Measurements from ENCODE around the gene ZBTB8B. TPM values are rescaled to one million over a fixed set of nuclear protein-coding genes. Genes with fewer than 3 reads are reported as not detected.
"Not testable (repeated sequence)": the region's sequence is repeated elsewhere in the genome, so short reads cannot be mapped to it uniquely, and the experiment has no call there.

Gene ZBTB8B
- total RNA-seq, 1 experiment from 2014 or later: 0.22 TPM

DNA sequence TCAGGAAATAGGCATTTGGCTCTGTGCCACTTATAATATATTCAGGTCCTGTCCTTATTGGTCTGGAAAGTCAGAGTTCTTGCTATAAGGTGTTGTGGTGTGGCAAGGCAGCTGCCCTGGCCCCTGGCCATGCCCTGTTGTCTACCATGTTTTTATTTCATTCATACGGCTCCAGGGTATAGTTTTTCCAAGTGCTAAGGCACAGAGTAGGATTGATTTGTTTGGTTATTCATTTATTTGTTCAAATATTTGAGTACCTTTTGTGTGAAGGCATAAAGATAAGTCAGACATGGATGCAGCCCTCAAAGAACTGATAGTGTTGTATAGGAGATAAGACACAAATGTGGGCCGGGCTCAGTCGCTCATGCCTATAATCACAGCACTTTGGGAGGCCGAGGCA is 10.1 kb downstream of the ZBTB8B start:
- Histone ChIP-seq H2AFZ (ENCODE audit: low read length) (no peak overlapping the region), H3K4me2 (ENCODE audit: low read length) (no peak overlapping the region), H3F3A (ENCODE audit: low read length, unreplicated experiment) (no peaks in the 10 kb centered on the region), H3K9me2 (replicated peaks; ENCODE audit: low read length) (no peaks in the 10 kb centered on the region), H3K27ac (ENCODE audit: low read length) (no peak overlapping the region), H4K20me1 (ENCODE audit: low read length) (no peaks in the 10 kb centered on the region), H3K27me3 (ENCODE audit: low read length) (no peaks in the 10 kb centered on the region), H3K9me3 (ENCODE audit: low read length) (no peaks in the 10 kb centered on the region), H3K36me3 (ENCODE audit: low read depth, low read length) (no peaks in the 10 kb centered on the region), H3K4me3 (ENCODE audit: low read length) (no peak overlapping the region), H3K9ac (ENCODE audit: low read length) (no peak overlapping the region), H3K4me1 (ENCODE audit: insufficient read depth, low read length) (no peaks in the 10 kb centered on the region), H3K79me2 (ENCODE audit: low read length) (no peaks in the 10 kb centered on the region)
- no peak for ATAC-seq
- TF ChIP-seq, protein P1, sequence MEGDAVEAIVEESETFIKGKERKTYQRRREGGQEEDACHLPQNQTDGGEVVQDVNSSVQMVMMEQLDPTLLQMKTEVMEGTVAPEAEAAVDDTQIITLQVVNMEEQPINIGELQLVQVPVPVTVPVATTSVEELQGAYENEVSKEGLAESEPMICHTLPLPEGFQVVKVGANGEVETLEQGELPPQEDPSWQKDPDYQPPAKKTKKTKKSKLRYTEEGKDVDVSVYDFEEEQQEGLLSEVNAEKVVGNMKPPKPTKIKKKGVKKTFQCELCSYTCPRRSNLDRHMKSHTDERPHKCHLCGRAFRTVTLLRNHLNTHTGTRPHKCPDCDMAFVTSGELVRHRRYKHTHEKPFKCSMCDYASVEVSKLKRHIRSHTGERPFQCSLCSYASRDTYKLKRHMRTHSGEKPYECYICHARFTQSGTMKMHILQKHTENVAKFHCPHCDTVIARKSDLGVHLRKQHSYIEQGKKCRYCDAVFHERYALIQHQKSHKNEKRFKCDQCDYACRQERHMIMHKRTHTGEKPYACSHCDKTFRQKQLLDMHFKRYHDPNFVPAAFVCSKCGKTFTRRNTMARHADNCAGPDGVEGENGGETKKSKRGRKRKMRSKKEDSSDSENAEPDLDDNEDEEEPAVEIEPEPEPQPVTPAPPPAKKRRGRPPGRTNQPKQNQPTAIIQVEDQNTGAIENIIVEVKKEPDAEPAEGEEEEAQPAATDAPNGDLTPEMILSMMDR (conservative IDR thresholded peaks at IDR 0.05; ENCODE audit: low read depth, low read length): no peak
- TF ChIP-seq EZH2phosphoT487 (IDR thresholded peaks at IDR 0.05; ENCODE audit: borderline replicate concordance, low read length): no peak
- TF ChIP-seq EZH2 (IDR thresholded peaks at IDR 0.05; ENCODE audit: low read length, unreplicated experiment): no peak
- ChIA-PET CTCF (no interaction called here), POLR2A (ENCODE audit: unreplicated experiment) (no interaction called here)
- BruUV-seq (replicated peaks): no TSS peak
- no peak for DNase-seq
- intact Hi-C loops (cut with micrococcal nuclease): no loop called here

DNA sequence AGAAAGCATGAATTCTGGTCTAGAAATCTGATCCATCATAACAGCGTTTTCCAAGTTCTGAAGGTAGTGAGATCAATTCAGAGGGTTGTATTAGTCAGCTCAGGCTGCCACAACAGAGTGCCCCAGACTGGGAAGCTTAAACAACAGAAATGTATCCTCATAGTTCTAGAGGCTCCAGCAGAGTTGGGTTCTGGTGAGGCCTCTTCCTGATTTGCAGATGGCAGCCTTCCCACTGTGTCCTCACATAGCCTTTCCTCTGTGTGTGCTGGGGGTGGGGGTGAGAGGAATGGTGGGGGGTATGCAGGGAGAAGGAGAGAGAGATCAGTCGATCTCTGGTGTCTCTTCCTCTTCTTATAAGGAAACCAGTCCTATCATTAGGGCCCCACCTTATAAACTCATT is 15.1 kb downstream of the ZBTB8B start:
- no peak for TF ChIP-seq EZH2phosphoT487 (IDR thresholded peaks at IDR 0.05; ENCODE audit: borderline replicate concordance, low read length)
- TF ChIP-seq EZH2 (IDR thresholded peaks at IDR 0.05; ENCODE audit: low read length, unreplicated experiment): no peak
- TF ChIP-seq, protein P1 (conservative IDR thresholded peaks at IDR 0.05; ENCODE audit: low read depth, low read length): no peak
- Histone ChIP-seq H3K4me1 (ENCODE audit: insufficient read depth, low read length) (no peaks in the 10 kb centered on the region), H3K9ac (ENCODE audit: low read length) (no peak overlapping the region), H3K4me3 (ENCODE audit: low read length) (no peak overlapping the region), H2AFZ (ENCODE audit: low read length) (no peak overlapping the region), H3K9me3 (ENCODE audit: low read length) (no peaks in the 10 kb centered on the region), H3K27me3 (ENCODE audit: low read length) (no peaks in the 10 kb centered on the region), H3K79me2 (ENCODE audit: low read length) (no peaks in the 10 kb centered on the region), H3F3A (ENCODE audit: low read length, unreplicated experiment) (no peaks in the 10 kb centered on the region), H3K9me2 (replicated peaks; ENCODE audit: low read length) (no peaks in the 10 kb centered on the region), H3K27ac (ENCODE audit: low read length) (no peak overlapping the region), H3K36me3 (ENCODE audit: low read depth, low read length) (no peaks in the 10 kb centered on the region), H4K20me1 (ENCODE audit: low read length) (no peaks in the 10 kb centered on the region), H3K4me2 (ENCODE audit: low read length) (no peak overlapping the region)
- CTCF ChIA-PET: no interaction called here
- POLR2A ChIA-PET (ENCODE audit: unreplicated experiment): no interaction called here
- BruUV-seq (replicated peaks): no TSS peak
- no peak for DNase-seq
- intact Hi-C loops (cut with micrococcal nuclease): no loop called here
- ATAC-seq: no peak

DNA sequence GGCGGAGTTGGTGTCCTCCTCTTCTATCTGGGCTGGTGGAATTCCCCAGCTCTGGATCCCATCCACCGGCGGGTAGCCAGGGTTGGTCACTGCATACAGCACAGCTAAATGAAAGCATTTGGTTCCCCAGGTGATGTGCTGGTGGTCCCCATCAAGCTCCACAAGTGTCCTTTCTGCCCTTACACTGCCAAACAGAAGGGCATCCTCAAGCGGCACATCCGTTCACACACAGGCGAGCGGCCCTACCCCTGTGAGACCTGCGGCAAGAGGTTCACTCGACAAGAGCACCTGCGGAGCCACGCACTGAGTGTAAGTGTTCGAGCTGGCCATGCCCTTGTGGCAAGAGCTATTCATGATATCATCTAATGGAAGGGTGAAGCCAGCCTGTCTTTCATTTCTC is 15.9 kb downstream of the ZBTB8B start:
- BruUV-seq (replicated peaks): no TSS peak
- Histone ChIP-seq H3K9me3 (ENCODE audit: low read length) (no peaks in the 10 kb centered on the region), H3K9me2 (replicated peaks; ENCODE audit: low read length) (no peaks in the 10 kb centered on the region), H3K36me3 (ENCODE audit: low read depth, low read length) (no peaks in the 10 kb centered on the region), H3K4me2 (ENCODE audit: low read length) (no peak overlapping the region), H3K27ac (ENCODE audit: low read length) (no peak overlapping the region), H3K79me2 (ENCODE audit: low read length) (no peaks in the 10 kb centered on the region), H2AFZ (ENCODE audit: low read length) (no peak overlapping the region), H4K20me1 (ENCODE audit: low read length) (no peaks in the 10 kb centered on the region), H3K4me1 (ENCODE audit: insufficient read depth, low read length) (no peaks in the 10 kb centered on the region), H3K27me3 (ENCODE audit: low read length) (no peaks in the 10 kb centered on the region), H3K4me3 (ENCODE audit: low read length) (no peak overlapping the region), H3F3A (ENCODE audit: low read length, unreplicated experiment) (no peaks in the 10 kb centered on the region), H3K9ac (ENCODE audit: low read length) (no peak overlapping the region)
- DNase-seq (no peak), ATAC-seq (no peak)
- TF ChIP-seq EZH2 (IDR thresholded peaks at IDR 0.05; ENCODE audit: low read length, unreplicated experiment) (no peak), EZH2phosphoT487 (IDR thresholded peaks at IDR 0.05; ENCODE audit: borderline replicate concordance, low read length) (no peak)
- TF ChIP-seq, protein P1 (conservative IDR thresholded peaks at IDR 0.05; ENCODE audit: low read depth, low read length): no peak
- ChIA-PET CTCF (no interaction called here), POLR2A (ENCODE audit: unreplicated experiment) (no interaction called here)
- intact Hi-C loops (cut with micrococcal nuclease): no loop called here

DNA sequence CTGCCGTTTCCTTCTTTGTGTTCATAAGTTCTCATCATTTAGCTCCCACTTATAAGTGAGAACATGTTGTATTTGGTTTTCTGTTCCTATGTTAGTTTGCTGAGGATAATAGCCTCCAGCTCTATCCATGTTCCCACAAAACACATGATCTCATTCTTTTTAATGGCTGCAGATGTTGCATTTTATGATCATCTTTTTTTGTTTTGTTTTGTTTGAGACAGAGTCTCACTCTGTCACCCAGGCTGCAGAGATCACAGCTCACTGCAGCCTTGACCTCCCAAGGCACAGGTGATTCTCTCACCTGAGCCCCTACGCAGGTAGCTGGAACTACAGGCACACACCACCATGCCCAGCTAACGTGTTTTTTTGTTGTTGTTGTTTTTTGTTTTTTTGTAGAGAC is 16.9 kb downstream of the ZBTB8B start:
- H3K9ac ChIP-seq (ENCODE audit: low read length); H3K4me2 ChIP-seq (ENCODE audit: low read length); H4K20me1 ChIP-seq (ENCODE audit: low read length); H3K36me3 ChIP-seq (ENCODE audit: low read depth, low read length); H2AFZ ChIP-seq (ENCODE audit: low read length); POLR2A ChIA-PET (ENCODE audit: unreplicated experiment); H3K79me2 ChIP-seq (ENCODE audit: low read length); H3K27ac ChIP-seq (ENCODE audit: low read length); BruUV-seq (replicated peaks); H3F3A ChIP-seq (ENCODE audit: low read length, unreplicated experiment); DNase-seq; H3K9me3 ChIP-seq (ENCODE audit: low read length); H3K9me2 ChIP-seq (replicated peaks; ENCODE audit: low read length); H3K4me3 ChIP-seq (ENCODE audit: low read length); ATAC-seq; H3K27me3 ChIP-seq (ENCODE audit: low read length); H3K4me1 ChIP-seq (ENCODE audit: insufficient read depth, low read length); intact Hi-C loops (cut with micrococcal nuclease): not testable (repeated sequence)
- CTCF ChIA-PET: interaction anchor here (0.8 kb wide), 1 partner anchor 409 kb away, joined by 3 read pairs; the partner anchor contains the start of gene TMEM39B
